ENCODE measurements around the gene MAGEA4.
"Not testable (repeated sequence)": the region's sequence is repeated elsewhere in the genome, so short reads cannot be mapped to it uniquely, and the experiment has no call there.

MAGEA4 gene

GRCh38 chrX:151904989-151905388 is 7.7 kb upstream of the MAGEA4 start:
- no peak for DNase-seq (ENCODE audit: extremely low read depth, low read depth)
- TF ChIP-seq CTCF (IDR thresholded peaks at IDR 0.05; ENCODE audit: low read depth, low read length): no peak

GRCh38 chrX:151912221-151912620 is 468 bp upstream of the MAGEA4 start:
- no peak for TF ChIP-seq CTCF (IDR thresholded peaks at IDR 0.05; ENCODE audit: low read depth, low read length)
- DNase-seq (ENCODE audit: extremely low read depth, low read depth): no peak

- not testable (repeated sequence) for DNase-seq (ENCODE audit: extremely low read depth, low read depth)
Measured at GRCh38 chrX:151918736-151919135, 6.0 kb downstream of the MAGEA4 start.

- no peak for TF ChIP-seq CTCF (IDR thresholded peaks at IDR 0.05; ENCODE audit: low read depth, low read length)
- DNase-seq (ENCODE audit: extremely low read depth, low read depth): no peak
Measured at GRCh38 chrX:151919610-151920009, 6.9 kb downstream of the MAGEA4 start.

- TF ChIP-seq CTCF (IDR thresholded peaks at IDR 0.05; ENCODE audit: low read depth, low read length): no peak
- DNase-seq (ENCODE audit: extremely low read depth, low read depth): no peak
Measured at GRCh38 chrX:151920101-151920500, 7.4 kb downstream of the MAGEA4 start.

GRCh38 chrX:151920530-151920929 is 7.8 kb downstream of the MAGEA4 start:
- no peak for DNase-seq (ENCODE audit: extremely low read depth, low read depth)
- no peak for TF ChIP-seq CTCF (IDR thresholded peaks at IDR 0.05; ENCODE audit: low read depth, low read length)

- no peak for TF ChIP-seq CTCF (IDR thresholded peaks at IDR 0.05; ENCODE audit: low read depth, low read length)
- DNase-seq (ENCODE audit: extremely low read depth, low read depth): no peak
Measured at GRCh38 chrX:151921292-151921691, 8.6 kb downstream of the MAGEA4 start.

GRCh38 chrX:151921866-151922265 is 9.2 kb downstream of the MAGEA4 start:
- DNase-seq (ENCODE audit: extremely low read depth, low read depth): no peak
- no peak for TF ChIP-seq CTCF (IDR thresholded peaks at IDR 0.05; ENCODE audit: low read depth, low read length)
